ENCODE results near the gene EXOC7.
"Not testable (repeated sequence)": the region's sequence is repeated elsewhere in the genome, so short reads cannot be mapped to it uniquely, and the experiment has no call there.

The EXOC7 gene

DNA sequence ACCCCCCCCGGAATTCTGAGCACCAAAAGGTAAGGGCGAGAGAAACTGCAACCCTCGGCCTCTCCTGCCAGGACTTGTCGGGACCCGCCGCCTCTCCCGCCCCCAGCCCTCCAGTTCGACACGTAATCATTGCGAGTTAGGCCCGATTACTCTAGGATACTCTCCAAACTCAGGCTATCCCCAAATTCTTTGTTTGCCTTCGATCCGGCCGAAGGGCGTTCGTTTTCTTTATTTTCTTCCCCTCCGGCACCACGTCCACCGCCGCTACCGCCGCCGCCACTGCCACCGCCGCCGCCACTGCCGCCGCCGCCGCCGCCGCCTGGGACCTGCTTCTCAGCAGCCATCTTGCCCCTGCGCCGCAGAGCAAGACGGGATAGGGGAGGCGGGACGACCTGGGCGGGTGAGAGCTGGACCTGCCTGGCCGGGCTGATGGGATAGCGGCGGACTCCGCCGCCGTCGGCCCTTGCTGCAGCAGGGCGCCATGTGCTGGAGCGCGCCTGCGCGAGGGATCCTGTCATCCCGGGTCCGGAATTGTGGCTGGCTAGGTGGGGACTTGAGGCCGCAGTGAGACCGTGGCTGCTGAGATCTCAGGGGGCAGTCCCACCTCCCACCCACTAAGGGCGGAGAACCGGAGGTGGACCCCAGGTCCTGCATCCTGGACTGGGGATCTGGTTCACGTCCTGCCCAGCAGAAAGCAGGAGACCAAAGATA, 31.3 kb downstream of the EXOC7 start, which contains the start of gene SRP68:
SRP68 (minus strand) TSS at position 370 of the 711 bp plus-strand sequence; CDS start at position 344, 26 bp downstream.
- peak; percentile 78 for DNase-seq

DNA sequence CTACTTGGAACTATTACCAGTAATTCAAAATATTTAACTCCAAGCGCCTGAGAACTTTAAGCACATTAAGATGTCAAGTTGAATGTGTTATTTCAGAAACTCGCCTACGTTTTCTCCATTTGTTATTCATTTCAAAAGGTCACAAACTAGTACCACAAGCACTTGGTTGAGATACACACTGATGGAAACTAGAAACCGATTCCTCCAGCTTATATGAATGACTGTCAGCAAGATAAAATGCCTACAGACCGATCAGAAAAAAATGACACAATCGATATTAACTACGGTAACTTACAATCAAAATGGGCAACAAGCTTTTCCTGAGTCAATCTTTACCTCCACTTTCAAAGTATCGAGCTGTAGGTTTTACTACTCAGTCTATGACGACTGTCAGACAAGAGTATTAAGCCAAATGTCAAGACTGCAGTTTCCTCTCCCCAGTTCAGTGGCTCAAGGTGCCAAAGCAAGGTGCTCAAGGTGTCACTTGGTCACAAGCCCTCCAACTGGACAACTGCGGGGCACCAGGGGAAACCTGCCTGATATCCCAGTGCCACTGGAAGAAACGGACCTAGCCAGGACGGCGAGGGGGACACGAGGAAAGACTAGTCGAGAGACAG, 31.9 kb downstream of the EXOC7 start:
- DNase-seq, result no peak

DNA sequence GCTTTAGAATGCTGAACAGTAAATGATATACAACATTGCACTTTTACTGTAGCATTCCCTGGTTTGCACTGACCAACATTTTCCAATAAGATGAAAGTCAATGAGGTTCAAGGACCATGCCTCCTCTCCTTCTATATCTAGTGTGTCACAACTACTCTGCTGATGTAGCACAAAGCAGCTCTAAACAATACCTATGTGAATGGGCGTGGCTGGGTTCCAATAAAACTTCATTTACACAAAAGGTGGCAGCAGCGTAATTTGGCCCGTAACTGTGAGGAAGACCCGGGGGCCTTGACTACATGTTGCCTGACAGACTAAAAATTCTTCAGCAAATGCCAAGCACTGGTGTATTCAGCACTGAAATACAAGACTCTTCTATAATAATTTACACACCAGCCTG, 37.8 kb downstream of the EXOC7 start:
- no peak for DNase-seq

DNA sequence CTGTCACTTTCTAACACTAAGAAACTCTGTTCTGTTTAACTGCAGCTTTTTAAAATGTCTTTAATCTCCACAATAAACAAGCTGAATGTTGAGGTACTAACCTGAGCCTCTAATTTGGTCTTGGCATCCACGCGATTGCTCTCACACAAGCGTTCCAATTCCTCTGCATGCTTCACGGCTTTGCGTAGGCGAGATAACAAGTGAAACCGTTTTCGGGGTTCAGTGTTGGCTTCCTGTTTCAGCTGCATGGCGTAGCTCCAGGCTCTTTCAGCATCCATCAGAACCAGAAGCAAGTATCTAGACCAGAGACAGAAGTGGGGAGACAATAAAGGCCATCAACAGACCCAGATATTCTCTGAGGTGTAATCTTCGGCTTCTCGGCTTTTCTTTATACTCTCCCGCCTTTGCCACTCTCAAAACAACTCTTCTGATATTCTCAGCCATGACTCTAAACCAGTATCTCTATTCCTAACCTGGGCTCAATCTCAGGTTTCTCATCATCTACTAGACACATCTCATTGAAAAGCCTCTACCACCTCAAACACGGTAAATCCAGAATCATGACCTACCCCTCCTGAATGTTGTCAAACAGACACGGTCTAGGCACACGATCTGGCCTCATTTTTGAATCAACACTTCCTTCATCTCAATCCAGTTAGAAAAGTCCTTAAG, 39.6 kb downstream of the EXOC7 start:
- no peak for DNase-seq

DNA sequence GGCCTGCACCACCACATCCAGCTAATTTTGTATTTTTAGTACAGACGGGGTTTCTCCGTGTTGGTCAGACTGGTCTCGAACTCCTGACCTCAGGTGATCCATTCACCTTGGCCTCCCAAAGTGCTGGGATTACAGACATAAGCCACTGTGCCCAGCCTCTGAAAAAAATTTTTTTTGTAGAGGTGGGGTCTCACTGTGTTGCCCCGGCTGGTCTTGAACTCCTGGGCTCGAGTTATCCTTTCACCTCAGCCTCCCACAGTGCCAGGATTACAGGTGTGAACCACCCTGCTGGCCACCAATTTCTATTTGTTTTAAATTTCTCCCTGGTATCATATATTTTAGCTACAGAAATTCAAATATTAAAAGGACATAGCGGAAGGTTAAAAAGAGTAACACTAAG, 45.3 kb downstream of the EXOC7 start:
- not testable (repeated sequence) for DNase-seq

DNA sequence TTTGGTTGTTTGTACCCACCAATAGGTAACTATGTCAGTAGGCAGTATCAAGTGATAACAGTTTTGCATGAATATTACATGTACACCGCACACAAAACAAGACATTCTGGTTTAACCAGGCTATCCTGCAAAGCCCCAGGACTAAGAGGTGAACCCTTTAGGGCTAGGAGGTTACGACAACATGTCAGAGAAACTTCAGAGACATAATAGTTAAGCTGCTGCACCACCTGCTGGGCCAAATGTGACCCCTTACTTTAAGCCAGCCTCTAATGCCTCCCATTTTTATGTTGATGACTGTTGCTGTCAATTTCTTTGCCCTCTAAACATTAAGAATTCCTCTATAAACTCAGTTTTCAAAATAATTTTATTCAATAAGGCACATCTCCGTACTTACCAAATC, 46.7 kb downstream of the EXOC7 start:
- DNase-seq, result no peak

DNA sequence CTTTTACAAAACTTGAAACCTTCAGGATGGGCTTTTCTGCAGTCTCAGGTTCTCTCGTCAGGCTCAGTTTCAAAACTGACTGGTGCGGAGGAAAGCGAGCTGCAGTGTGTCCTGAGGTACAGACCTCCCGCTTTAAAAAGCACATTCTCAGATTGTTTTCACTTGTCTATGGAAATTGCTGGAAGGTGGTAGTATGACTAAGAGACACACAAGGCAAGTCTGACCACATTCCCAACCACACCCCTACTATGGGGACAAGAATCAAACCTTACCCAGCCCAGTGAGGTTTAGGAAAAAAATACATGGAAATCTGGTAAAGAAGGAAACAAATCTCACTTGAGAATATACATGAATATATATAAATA, 49.5 kb downstream of the EXOC7 start:
- DNase-seq, result no peak

DNA sequence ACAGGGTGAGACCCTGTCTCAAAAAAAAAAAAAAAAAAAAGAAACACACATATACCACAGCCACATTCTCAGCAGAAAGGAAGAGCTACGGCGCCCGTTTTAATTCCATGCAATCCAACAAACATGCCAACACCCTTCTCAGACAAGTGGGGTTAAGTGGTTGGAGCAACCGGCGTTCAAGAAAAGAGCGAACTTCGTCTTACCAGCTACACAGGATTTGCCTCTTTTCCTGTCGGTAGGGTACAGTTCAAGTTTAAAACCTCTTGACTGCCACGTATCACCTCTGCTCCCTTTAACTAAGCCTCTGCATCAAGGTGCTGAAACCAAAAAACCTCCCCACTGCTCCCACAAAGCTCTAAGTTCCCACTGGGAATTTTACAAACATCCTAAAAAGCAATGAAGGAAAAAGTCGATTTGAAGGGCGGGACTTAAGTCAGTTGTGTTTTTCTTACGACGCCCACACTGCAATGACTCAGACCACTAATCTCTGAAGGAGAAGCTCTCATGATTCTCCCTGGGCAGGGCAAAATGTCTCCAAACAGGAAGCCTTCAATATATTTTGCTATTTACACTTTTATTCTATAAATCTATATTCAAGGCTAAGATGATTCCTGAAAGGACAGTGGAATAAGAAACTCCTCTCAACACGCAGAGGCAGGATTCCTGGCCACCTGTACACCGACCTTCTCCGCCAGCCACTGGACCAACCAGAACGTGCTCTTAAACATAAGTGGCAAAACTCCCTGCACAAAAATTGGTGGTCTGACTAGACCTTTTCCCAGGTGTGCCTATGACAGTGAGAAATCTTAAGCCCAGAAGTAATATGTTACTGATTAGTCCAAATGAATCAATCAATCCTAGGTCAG, 50.1 kb downstream of the EXOC7 start:
- DNase-seq, result no peak

DNA sequence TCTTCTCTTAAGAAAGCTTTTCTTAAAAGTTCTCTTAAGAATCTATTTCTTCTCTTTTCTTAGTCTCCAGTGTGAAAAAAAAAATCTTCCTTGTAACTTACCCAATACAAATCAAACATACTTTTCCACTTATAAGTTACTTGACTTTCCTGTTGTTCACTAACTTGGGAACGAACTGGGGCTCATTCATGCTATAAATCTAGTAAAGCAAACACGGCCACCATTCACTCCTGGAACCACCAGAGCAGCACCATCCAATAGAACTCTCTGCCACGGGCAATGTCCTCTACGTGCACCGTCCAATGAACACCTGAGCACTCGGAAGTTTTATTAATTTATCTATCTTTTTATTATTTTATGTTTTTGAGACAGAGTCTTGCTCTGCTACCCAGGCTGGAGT, 52.0 kb downstream of the EXOC7 start:
- DNase-seq, result no peak

DNA sequence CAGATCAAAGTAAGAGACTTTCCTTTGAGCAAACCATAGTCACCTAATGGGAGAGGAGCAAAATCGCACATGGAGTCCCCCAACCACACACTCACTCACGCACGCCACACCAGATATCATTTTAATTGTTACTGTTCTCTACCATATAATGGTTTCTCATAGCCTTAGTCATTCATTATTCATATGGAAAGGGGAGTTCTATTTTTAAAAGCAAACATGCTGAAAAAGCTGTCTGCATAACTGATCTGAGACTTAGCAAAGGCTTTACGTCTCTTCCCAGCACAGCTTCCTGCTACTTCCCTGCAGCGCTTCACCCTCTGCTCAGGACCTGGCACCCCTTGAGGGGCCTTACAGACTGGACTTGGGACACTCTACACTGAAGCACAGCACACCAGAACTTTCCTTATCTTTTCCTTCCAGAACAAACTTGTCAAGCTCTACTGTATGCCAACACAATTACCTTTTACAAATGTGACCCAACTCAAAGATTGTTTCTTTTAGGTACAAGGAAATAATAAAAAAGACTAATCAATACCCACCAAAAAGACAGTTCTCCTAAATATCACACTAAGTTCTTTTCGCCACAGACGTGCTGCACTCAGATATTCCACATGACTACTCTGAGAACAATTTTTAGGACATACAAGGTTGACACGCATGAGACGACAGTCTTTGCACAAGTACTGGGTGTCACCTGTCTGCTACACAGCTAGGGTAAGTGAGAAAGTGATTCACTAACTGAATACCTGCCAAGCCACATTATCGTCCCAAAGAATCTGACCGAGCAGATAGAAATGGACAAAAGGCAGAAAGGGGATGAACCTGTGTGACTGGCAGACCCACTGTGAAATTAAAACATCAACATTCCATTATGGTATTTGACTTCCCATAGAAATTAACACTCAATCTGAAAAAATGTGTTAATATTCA, 52.8 kb downstream of the EXOC7 start:
- no peak for DNase-seq

DNA sequence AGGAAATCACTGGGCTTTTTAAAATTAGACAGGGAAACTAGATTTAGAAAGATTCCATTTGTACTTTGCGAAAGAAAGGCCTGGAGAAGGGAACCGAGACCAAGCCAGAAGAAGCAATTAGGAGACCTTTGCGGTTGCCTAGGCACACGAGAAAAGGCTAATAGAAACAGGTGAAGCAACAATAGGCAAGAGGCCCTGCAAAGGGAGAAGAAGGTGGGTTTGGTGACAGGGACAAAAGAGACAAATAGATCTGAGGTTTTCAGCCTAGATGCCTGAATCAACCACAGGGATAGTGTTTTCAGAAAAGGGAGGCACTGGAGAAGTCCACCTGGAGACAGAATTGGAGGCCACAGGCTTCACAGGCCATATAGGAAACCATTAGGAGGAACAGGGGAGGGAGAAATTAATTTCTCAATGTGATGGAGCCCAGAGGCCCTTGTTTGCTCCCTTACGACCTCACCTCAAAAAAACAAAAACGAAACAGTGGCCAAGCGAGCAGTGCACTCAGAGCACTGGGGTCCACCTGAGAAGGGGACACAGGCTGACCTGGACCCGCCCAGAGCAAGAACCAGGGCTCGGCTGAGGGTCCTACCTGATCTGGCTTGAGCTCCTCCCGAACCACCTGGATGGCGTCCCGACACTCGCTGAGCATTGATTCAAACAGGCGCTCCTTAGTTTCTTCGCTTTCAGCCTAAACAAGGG, 53.6 kb downstream of the EXOC7 start:
- no peak for DNase-seq

DNA sequence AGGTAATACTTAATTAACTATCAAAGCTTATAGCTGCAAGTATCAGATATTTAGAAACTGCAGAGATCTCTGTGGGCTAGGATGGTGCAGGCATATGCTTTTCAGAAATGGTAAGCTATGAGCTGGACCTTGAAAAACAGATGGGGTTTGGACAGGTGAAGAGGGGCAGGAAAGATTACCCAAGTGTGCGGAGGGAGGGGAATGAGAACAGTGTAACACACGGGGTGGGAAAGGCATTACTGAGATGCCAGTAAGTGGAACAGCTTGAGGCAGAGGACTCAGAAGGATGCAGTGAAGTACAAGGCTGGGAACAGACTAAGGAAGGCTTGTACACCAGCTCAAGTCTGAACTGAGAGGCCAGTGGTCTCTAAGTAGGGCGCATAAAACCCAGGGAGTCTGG, 54.3 kb downstream of the EXOC7 start:
- DNase-seq, result no peak

DNA sequence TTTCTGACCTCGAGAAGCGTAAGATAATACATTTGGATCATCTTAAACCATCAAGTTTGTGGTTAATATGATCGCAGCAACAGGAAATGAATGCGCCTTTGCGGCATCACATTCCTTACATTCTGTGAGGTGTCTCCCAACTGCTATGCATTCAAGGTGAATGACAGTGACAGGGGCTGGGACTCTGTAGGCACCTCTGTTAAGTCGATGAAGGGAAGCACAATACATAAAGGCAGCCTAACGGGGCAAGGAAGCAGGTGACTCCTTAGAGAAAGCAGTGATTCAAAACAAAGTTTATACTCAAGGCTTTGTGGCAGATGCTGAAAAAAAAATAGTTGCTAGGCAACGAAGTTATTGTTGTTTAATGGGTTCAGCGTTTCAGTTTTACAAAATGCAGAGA, 54.9 kb downstream of the EXOC7 start:
- DNase-seq, result no peak

DNA sequence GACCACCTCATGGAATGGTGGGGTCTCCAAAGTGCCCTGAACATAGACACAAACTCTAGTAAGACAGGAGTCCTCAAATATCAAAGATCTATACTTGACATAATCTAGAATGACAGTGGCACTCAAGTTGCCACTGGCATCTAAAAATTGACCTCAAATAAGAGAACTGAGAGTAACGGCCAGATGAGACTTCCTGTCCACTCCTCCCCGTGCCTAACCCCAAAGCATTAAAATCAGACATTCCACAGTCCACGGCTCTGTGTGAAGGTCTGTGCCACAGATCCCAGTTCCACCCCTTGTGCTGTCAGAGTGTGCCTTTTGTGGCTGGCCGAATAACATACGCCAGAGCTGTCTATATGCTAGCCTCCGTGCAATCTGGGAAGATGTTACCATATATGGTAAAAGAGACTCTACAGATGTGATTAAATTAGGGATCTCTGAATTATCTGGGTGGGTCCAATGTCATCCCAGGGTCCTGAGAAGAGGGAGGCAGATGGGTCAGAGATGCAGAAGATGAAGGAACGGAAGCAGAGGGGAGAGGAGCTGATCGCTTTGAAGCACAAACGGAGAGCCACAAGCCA, 55.5 kb downstream of the EXOC7 start:
- DNase-seq, result no peak

DNA sequence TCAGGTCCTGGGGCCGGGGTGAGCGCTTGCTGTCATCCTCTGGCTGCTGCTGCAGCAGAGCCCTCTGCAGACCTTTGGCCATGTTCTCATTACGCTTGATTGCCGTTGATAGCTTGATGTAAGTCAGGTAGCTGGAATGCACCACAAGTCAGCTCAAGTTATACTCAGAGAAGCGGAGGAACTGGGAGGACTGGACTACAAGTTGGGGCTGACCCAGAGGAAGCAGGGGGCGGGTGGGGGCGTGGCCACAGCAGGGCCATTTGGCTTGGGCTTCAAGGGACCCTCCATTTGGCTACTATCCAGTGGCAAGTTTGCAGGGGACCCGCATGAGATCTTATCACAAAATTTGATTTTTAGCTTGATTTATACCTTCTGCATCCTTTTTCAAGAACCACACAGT, 57.5 kb downstream of the EXOC7 start:
- no peak for DNase-seq

DNA sequence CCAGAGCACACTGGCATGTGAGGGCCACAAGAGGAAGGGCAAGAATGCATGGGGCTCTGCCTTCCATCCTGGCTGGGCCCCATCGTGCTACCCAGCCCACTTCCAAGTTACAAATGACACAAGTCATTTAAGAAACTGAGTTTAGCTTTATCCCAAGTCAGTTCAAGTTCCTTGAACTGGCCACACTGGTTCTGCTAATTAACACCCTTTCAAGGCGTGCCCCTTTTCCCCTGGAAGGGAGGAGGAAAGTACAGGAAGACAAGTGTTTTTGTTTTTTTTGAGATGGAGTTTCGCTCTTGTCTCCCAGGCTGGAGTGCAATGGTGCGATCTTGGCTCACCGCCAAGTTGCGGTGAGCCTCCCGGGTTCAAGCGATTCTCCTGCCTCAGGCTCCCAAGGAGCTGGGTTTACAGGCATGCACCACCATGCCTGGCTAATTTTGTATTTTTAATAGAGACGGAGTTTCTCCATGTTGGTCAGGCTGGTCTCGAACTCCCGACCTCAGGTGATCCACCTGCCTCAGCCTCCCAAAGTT, 59.0 kb downstream of the EXOC7 start:
- not testable (repeated sequence) for DNase-seq

DNA sequence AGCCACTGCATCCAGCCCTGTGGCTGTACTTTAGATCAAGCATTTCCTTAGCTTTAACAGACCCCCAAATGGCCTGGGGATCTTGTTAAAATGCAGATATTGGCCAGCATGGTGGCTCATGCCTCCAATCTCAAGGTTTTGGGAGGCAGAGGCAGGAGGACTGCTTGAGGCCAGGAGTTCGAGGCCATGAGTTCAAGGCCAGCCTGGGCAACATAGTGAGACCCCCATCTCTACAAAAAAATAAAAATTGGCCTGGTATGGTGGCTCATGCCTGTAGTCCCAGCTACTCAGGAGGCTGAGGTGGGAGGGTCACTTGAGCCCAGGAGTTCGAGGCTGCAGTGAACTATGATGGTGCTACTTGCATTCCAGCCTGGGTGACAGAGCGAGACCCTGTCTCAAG, 60.7 kb downstream of the EXOC7 start:
- DNase-seq, result not testable (repeated sequence)

DNA sequence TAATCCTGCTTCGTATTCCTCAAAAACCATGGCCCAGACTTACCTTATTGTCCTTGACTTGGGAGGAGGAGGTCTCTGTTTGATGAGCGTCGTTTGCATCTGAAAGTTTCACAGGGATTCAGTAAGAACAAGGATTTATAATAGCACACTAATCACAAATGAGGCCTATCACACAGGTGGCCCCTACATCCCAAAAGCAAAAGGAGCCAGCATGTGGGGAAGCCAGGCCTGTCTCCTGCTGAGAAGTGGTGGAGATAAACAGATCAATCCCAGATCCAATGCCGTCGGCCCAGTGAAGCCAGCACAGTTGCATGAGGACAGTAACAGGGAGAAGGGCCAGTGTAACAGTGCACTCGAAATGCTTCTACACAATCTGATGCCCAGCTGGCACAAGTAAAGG, 63.2 kb downstream of the EXOC7 start:
- DNase-seq, result no peak

DNA sequence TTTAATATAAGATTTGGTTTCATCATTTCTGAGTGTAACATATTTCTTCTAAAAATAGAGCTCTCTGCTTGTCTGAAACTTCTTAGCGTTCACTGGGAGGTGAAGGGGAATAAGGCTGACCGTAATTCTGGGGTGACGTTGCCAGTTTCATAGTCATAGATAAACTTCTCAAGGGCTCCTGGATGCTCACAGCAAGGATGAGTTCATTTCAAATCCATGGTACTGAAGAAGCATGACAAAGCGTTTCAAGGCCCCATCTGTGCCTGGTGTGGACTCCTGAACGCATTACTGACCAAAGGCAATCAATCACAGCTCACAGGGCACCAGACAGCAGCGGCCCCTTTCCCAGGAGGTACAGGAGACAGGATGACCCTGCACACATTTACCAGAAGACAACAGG, 64.5 kb downstream of the EXOC7 start:
- no peak for DNase-seq

DNA sequence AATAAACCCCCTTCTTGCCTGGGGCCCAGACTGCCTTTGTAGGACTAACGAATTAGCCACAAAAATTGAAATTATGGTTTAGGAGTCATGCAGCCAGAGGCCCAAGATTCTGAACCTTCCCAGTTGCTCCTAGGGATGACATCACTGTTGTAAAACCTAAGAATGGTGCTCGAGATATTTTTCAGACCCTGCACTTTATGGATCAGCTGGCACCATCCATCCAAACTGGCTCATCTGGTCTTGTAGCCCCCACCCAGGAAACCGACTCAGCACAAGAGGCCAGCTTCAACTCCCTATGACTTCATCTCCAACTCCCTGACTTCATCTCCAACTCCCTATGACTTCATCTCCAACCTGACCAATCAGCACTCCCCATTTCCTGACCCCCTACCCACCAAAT, 65.5 kb downstream of the EXOC7 start:
- DNase-seq, result no peak
